ENCODE data around the gene MATCAP1.
A peak's percentile ranks its signal among the peaks of the same experiment; 100 is the strongest.

Gene MATCAP1

DNA sequence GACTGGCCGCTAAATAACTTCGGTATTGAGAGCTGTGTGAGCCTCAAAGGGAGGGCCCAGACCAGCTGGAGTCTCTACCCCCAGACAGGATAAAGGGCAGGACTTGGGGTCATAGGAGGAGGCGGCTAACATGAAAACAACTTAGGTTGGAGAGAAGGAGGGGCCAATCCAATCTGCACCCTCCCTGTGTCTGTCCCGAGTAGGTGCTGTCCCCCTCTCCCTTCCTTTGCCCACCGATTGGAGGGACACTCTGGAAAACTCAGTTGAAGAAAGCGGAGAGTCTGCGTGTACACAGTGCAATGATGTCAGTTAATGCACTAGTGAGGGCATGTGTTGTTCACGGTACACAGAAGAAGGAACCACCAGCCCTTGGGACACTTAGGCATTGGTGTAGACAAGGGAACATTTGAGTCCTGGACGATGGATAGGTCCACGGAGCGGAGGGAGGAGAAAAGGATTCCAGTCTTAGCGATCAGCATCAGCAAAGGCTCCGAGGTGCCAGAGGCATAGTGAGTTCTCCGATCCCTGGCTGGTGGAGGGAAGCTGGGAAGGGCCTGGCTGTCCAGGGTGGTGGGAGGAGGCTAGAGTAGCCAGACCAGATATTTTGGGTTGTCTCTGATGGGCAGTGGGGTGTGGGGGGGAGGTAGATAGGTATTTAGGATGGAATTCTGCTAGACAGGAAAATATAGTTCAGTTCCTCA, 12.7 kb downstream of the MATCAP1 start:
- DNase-seq (ENCODE audit: low read depth): peak; percentile 39

- peak; percentile 75 for DNase-seq (ENCODE audit: low read depth)
Measured at GRCh38 chr16:67170168-67170948, 13.4 kb downstream of the MATCAP1 start, which contains the start of gene NOL3. TSS of gene NOL3 (plus strand) at chr16:67170538.

GRCh38 chr16:67169642-67170167, 14.1 kb downstream of the MATCAP1 start:
- DNase-seq (ENCODE audit: low read depth): no peak

DNA sequence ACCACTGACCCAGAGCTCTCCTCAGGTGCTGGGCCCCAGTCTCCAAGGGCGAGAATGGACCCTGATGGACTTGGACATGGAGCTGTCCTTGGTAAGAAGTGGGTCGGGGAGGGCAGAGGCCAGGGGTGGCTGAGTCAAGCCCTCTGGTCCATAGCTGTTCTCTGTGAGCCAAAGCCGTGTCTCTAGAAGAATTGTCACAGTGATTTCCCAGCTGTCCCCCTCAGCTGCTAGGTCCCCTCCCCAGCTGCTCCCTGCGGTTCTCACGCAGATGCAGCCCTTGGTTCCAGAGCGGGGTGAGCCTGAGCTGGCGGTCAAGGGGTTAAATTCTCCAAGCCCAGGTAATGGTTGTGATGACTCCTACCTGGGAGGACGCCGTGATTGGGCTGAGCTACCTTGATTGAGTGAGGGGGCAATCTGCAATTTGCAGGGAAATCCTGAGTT, 14.7 kb downstream of the MATCAP1 start:
- no peak for DNase-seq (ENCODE audit: low read depth)

DNA sequence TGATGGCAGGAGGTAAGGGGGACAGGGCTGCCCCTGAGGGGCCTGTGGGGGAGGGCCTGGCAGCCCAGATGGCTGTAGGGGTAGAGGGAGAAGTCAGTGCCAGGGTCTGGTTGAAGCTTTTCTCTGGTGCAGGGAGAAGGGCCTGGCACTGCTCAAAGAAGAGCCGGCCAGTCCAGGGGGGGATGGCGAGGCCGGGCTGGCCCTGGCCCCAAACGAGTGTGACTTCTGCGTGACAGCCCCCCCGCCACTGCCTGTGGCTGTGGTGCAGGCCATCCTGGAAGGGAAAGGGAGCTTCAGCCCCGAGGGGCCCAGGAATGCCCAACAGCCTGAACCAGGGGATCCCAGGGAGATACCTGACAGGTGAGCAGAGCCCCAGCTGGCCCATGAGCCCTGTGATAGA, 16.2 kb downstream of the MATCAP1 start:
- no peak for DNase-seq (ENCODE audit: low read depth)

DNA sequence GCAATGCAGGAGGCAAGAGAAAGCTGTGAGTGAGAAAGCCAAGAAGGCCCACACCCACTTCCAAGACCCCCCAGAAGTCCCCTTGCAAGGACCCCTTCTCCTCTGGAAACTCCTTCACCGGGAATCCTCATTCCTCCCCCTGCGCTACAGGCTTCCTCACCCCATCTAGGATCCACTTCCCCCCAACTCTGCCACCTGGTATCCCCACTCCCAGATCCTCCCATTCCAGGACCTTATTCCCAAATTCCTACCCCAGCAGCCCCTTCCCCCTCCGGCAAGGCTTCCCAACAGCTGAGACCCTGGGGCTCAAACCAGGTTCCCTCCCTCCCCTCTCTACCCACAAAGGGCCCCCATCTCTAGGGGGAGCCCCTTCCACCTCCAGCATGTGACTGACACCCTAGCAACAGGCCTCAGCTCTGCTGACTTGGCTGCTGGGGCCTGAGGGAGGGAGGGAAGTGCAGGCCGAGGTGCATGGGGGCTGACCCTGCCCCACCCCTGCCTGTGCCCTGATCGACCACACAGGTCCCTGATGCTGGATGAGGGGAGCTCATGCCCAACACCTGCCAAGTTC, 17.1 kb downstream of the MATCAP1 start:
- DNase-seq (ENCODE audit: low read depth): no peak

- no peak for DNase-seq (ENCODE audit: low read depth)
Measured at GRCh38 chr16:67166110-67166547, 17.6 kb downstream of the MATCAP1 start.

DNA sequence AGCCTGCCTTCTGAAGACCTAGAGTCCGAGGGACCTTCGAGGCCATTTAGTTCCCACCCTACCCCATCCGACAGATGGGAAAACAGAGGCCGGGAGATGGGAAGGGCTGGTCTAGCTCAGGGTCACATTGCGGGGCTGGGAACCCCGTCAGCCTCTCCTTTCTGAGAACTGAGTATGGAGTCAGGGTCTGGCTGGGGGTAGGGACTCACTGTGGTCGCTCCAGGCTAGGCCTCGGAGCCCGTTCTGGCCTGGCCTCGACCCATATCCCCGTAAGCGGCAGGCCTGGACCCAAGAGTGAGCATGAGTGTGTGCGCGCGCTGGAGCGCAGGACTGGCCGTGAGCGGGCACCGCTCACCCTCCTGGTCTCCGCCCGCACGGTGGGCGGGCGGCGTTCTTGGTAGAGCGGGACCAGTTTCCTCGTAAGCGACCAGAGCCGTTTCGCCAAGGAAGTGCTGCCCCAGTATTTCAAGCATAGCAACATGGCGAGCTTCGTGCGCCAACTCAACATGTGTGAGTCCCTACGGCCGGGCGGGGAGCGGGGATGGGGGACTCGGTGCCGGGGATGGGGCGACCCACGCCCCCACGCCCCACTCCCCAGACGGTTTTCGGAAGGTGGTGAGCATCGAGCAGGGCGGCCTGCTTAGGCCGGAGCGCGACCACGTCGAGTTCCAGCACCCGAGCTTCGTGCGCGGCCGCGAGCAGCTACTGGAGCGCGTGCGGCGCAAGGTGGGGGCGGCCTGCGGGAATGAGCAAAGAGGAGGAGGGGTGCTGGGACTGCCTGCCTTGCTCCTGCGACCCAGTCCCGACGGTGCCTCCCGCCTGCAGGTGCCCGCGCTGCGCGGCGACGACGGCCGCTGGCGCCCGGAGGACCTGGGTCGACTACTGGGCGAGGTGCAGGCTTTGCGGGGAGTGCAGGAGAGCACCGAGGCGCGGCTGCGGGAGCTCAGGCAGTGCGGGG, 18.4 kb downstream of the MATCAP1 start:
- DNase-seq (ENCODE audit: low read depth): no peak

GRCh38 chr16:67164599-67165061, 19.1 kb downstream of the MATCAP1 start, which contains the start of gene HSF4:
TSS of gene HSF4 (plus strand) at chr16:67164745. CDS start at chr16:67164812, 67 bp downstream.
- DNase-seq (ENCODE audit: low read depth): no peak

- no peak for DNase-seq (ENCODE audit: low read depth)
Measured at GRCh38 chr16:67163999-67164558, 19.7 kb downstream of the MATCAP1 start.

- peak; percentile 69 for DNase-seq (ENCODE audit: low read depth)
Measured at GRCh38 chr16:67163164-67163998, 20.4 kb downstream of the MATCAP1 start.

- no peak for DNase-seq (ENCODE audit: low read depth)
Measured at GRCh38 chr16:67162506-67163163, 21.1 kb downstream of the MATCAP1 start.

GRCh38 chr16:67161595-67162058, 22.1 kb downstream of the MATCAP1 start:
- DNase-seq (ENCODE audit: low read depth): no peak

DNA sequence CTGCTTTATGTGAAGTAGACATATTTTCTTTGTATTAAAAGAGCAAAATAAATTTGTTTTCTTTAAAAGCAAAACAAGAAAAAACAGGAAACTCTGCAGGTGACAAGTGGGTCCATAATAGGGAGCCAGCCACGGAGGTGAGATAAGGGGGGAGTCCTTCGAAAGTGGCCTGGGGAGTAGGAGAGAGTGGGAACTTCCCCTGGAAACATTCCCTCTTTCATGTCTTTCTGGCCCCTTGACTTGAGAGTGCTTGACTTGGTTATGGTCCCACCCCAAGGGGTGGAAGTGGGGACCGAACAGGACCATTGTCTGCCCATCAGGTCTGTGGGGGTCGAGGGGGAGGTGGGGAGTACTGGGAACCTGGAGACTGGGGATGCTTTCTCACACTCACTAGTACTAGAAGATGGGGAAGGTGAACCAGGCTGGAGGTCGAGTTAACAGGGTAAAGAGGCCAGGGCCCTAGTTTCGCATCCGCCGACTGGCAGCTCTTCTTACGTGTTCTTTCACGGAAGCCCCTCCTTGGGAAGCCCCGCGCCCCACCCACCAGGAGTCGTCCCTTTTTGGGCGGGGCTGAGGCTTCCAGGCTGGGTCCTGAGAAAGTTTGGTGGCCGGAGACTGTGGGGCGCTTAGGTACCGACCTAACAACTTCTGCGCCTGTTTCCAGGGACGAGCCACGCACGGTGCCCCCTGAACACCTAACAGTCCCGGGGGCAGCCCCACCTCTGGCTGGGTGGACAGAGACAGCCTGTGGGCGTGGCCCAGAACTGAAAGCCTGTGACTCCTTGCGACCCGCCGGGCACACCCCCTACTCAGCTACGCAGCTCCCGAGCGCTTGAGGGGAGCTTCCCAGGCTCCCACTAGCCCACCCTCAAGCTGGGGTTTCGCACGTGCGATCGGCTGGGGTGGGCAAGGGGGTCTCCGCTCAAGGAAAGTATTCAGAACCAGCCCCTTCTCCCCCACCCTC, 24.8 kb downstream of the MATCAP1 start:
- no peak for DNase-seq (ENCODE audit: low read depth)

GRCh38 chr16:67157892-67158635, 25.7 kb downstream of the MATCAP1 start:
- no peak for DNase-seq (ENCODE audit: low read depth)

DNA sequence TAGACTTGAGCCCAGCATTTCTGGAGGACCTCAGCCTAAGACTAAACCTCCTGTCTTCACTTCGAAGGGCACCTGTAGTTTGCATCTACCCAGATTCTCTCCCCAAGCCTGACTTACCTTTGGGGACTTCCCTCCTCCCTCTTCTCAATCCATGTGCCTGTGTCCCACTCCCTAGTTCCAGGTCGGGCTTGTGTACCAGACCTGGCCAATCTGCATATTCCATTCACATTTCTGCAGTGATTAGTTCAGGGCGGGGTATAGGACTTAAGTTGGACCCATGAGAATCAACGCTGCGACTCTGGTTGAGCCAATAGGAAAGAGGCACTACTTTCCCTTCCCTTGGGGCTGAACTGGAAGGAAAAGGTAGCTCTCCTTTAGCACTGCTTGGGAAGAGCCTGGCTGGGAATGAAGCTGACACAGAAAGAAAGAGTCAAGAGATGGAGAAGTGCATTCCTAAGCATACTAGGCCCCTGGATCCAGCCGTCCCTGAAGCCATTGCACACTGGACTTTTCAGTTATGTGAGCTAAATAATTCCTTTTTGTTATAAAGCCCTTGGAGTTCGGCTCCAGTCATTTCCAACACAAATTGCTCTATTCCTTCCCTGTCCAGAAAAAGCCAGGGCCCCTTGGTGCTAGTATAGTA, 26.5 kb downstream of the MATCAP1 start:
- no peak for DNase-seq (ENCODE audit: low read depth)

Measured in amniotic epithelial cell (primary cell).